ENCODE data around the gene S100A3.
"Not testable (repeated sequence)": the region's sequence is repeated elsewhere in the genome, so short reads cannot be mapped to it uniquely, and the experiment has no call there.

S100A3 gene

GRCh38 chr1:153535242-153536011 lies 13.6 kb downstream of the S100A3 start, which contains the start of gene S100A6:
TSS of gene S100A6 (minus strand) at chr1:153535991. CDS start at chr1:153535339, 652 bp downstream.
- DNase-seq (ENCODE audit: low read depth, low spot score), result no peak

- DNase-seq (ENCODE audit: low read depth, low spot score), result no peak
Observed at GRCh38 chr1:153534925-153535241, 14.2 kb downstream of the S100A3 start.

GRCh38 chr1:153534226-153534924 lies 14.7 kb downstream of the S100A3 start:
- DNase-seq (ENCODE audit: low read depth, low spot score), result no peak

GRCh38 chr1:153533689-153534201 lies 15.3 kb downstream of the S100A3 start:
- peak; percentile 93 for DNase-seq (ENCODE audit: low read depth, low spot score)

GRCh38 chr1:153532769-153533599 lies 16.1 kb downstream of the S100A3 start:
- peak; percentile 92 for DNase-seq (ENCODE audit: low read depth, low spot score)

GRCh38 chr1:153532181-153532580 lies 16.9 kb downstream of the S100A3 start:
- no peak for DNase-seq (ENCODE audit: low read depth, low spot score)

- DNase-seq (ENCODE audit: low read depth, low spot score), result no peak
Observed at GRCh38 chr1:153531638-153532037, 17.4 kb downstream of the S100A3 start.

- no peak for DNase-seq (ENCODE audit: low read depth, low spot score)
Observed at GRCh38 chr1:153527683-153528040, 21.4 kb downstream of the S100A3 start.

GRCh38 chr1:153527023-153527682 lies 21.9 kb downstream of the S100A3 start:
- no peak for DNase-seq (ENCODE audit: low read depth, low spot score)

GRCh38 chr1:153526132-153526543 lies 22.9 kb downstream of the S100A3 start:
- no peak for DNase-seq (ENCODE audit: low read depth, low spot score)

- DNase-seq (ENCODE audit: low read depth, low spot score), result no peak
Observed at GRCh38 chr1:153525088-153525728, 23.9 kb downstream of the S100A3 start.

GRCh38 chr1:153522353-153523048 lies 26.6 kb downstream of the S100A3 start:
- DNase-seq (ENCODE audit: low read depth, low spot score), result not testable (repeated sequence)

- DNase-seq (ENCODE audit: low read depth, low spot score), result not testable (repeated sequence)
Observed at GRCh38 chr1:153521808-153522207, 27.2 kb downstream of the S100A3 start.

- no peak for DNase-seq (ENCODE audit: low read depth, low spot score)
Observed at GRCh38 chr1:153520818-153521476, 28.1 kb downstream of the S100A3 start.

GRCh38 chr1:153520137-153520691 lies 28.8 kb downstream of the S100A3 start:
- DNase-seq (ENCODE audit: low read depth, low spot score), result not testable (repeated sequence)

GRCh38 chr1:153519242-153519641 lies 29.8 kb downstream of the S100A3 start:
- no peak for DNase-seq (ENCODE audit: low read depth, low spot score)

- no peak for DNase-seq (ENCODE audit: low read depth, low spot score)
Observed at GRCh38 chr1:153515504-153516394, 33.3 kb downstream of the S100A3 start.

GRCh38 chr1:153513666-153514065 lies 35.4 kb downstream of the S100A3 start:
- DNase-seq (ENCODE audit: low read depth, low spot score), result no peak
